GM10248 (cell line): ENCODE data around the gene LYRM2.

ENCODE experiments used
- CTCF ChIA-PET: fragments of 300-600 bp; sonication (Branson Sonifier 250); formaldehyde crosslinking; extraction: SDS; loops from one replicate; lab custom pipeline; 2021; ENCODE audit warnings: antibody characterized with exemption; lab: Yijun Ruan, JAX
- POLR2A ChIA-PET: fragments of 350-650 bp; sonication (Branson Sonifier 250); formaldehyde crosslinking; extraction: SDS; loops from one replicate; lab custom pipeline; 2020; ENCODE audit warnings: antibody characterized with exemption; lab: Yijun Ruan, JAX
- DNase-seq: peaks from one replicate; pipeline ENCODE4 v3.0.0; 2012; ENCODE audit errors: extremely low spot score
- TF ChIP-seq, protein P1 (sequence below): IDR thresholded peaks from 2 replicates; pipeline ENCODE4 v1.5.1; 2012; ENCODE audit warnings: mild to moderate bottlenecking, low read depth; ENCODE audit errors: extremely low read depth, missing control alignments, control extremely low read depth

LYRM2 gene

DNA sequence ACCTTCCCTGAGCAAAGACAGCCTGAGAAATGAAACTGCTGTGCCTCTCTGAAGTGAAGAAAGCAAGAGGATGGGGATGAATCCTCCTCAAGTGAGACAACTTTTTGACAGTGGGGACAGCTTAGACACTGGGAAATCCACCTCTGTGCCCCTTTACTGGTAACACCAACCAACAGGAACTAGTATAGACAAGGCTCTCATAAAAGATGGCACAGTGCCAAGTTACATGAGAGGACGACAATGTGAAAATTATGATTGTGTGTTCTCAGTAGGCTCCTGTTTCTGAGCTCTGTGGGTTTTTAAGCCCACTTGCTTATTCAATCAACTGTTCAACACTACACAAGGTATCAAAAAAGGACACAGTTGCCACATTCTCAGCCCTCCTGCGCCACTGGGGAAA is 41.6 kb upstream of the LYRM2 start:
- ChIA-PET CTCF (no interaction called here), POLR2A (no interaction called here)
- no peak for DNase-seq
- TF ChIP-seq, protein P1, sequence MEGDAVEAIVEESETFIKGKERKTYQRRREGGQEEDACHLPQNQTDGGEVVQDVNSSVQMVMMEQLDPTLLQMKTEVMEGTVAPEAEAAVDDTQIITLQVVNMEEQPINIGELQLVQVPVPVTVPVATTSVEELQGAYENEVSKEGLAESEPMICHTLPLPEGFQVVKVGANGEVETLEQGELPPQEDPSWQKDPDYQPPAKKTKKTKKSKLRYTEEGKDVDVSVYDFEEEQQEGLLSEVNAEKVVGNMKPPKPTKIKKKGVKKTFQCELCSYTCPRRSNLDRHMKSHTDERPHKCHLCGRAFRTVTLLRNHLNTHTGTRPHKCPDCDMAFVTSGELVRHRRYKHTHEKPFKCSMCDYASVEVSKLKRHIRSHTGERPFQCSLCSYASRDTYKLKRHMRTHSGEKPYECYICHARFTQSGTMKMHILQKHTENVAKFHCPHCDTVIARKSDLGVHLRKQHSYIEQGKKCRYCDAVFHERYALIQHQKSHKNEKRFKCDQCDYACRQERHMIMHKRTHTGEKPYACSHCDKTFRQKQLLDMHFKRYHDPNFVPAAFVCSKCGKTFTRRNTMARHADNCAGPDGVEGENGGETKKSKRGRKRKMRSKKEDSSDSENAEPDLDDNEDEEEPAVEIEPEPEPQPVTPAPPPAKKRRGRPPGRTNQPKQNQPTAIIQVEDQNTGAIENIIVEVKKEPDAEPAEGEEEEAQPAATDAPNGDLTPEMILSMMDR: no peak

DNA sequence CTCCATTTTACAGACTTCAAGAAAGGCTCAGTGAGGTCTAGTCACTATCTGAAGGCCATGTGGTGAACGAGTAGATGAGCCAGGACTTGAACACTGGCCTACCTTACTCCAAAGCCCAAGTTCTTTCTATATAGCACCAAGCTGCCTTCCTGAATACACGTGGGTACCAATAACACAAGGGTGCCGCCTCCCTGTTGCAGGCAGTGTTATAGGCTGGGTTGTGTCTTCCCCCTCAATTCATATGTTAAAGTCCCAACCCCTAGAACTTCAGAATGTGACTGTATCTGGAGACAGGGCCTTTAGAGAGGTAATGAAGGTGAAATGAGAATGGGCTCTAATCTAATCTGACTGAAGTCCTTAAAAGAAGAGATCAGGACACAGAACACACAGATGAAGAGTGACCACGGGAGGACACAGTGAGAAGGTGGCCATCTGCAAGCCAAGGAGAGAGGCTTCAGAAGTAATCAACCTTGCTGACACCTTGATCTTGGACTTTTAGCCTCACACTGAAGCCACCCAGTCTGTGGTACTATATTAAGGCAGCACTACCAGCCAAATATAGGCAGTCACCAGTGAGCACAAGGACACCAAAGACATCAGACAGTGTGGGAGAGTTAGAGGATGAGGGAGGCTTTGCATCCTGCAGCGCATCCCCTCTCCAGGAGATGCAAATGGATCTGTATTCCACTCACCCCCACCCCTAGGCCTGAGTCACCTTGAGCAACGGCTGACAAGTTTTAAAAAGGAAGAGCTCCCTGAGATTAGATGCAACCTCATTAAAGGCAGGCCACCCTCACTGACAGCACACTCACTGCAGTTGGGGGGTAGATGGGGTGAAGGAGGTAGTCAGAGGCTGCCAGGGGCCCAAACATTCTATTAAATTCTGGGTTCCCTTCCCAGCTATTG is 40.9 kb upstream of the LYRM2 start:
- CTCF ChIA-PET: no interaction called here
- no peak for DNase-seq
- POLR2A ChIA-PET: no interaction called here
- TF ChIP-seq, protein P1: no peak

DNA sequence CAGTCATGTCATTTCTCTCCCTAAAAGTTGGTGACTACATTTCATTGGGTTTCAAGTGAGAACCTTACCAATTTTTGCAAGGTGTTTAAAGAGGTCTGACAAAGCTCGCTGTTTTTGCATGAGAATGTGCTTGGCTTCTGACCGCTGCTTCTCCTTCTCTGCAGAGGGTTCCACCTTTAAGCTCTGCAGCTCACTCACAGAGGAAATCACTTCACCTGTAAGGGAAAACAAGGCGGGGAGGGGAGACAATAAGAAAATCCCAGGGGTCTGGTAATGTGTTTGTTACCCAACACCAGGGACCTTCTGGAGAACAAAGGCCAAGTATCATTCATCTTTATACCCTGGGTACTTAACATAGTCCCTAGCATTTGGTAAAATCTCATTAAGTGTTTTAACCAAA is 40.0 kb upstream of the LYRM2 start:
- POLR2A ChIA-PET: no interaction called here
- no peak for DNase-seq
- CTCF ChIA-PET: no interaction called here
- TF ChIP-seq, protein P1: no peak

DNA sequence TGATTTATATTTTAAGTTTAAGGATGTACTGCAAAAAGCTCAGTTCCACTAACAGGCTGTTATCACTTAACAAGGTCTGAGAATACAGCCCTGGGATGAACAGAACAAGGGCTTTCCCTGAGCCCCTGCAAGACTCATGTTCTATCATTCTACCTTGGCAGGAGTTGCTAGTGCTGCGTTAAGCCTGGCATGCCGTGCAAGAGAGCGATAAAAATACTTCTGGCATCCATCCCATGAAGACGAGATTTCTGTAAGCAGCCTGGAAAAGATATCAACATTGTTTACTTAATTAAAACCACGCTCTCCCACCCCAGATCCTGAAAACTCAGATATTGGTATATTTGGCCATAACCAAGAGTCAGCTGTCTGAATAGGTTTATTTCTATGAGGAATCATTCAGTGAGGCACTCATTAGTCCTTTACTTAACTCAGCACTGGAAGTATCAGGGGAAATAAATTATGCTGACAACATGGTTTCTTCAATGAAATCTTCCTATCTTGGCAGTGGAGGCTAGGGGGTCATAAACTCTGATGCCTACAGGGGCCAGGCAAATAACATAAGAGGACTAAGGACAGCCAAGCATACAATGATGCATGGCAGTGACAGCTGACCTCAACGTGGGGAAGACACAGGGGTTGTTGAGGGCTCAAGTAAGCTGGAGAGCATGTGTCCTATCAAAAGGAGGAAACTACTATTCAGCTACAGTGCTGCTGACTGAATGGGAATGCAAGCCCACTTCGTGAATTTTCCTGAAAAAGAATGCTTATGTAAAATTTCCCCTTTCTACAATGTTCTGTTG is 37.6 kb upstream of the LYRM2 start:
- CTCF ChIA-PET: interaction anchor here (1.2 to 1.8 kb wide), 2 partner anchors 14 to 91 kb away, joined by 3 to 4 read pairs; no protein-coding TSS in a partner anchor
- no peak for DNase-seq
- TF ChIP-seq, protein P1: no peak
- POLR2A ChIA-PET: no interaction called here

DNA sequence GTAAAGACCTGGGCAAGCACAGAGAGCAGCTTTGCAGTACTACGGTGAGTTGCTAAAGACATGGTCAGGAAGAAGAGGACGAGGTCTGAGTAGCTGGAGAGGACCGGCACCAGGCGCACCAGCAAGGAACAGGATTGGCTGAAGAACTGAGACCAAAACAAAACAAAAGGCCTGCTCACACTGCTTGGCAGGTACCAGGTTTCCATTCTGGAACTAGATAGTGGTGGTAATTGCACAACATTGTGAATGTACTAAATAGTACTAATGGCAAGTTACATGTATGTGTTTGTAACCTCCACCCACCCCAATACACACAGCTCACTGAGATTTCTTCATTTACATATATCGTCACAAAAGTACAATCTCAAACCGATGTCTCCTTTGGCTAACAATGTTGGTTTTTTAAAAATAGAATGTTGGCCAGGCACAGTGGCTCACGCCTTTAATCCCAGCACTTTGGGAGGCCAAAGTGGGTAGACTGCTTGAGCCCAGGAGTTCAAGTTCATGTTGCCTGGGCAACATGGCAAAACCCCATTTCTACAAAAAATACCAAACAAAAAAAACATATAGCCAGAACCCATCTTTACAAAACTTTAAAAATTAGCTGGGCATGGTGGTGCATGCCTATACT is 32.5 kb upstream of the LYRM2 start:
- no peak for DNase-seq
- CTCF ChIA-PET: no interaction called here
- TF ChIP-seq, protein P1: no peak
- POLR2A ChIA-PET: no interaction called here

DNA sequence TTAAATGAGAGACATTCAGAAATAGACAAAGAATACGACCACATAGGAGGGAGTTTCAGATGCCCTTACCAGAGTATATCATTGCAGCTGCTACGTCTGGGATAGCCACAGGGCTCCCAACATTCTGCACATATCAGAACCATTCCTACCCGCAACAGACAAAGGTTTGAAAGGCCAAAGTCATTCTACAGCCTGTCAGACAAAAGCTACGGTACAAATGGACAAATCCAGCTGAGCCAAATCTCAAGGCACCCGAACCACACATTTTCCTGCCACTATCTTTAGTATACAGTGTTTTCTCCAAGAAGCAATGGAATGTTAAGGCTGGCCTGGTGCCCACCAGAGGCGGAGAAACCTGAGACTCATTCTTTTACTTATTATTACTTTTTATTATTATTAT is 30.5 kb upstream of the LYRM2 start:
- ChIA-PET CTCF (interaction anchor here (1.4 to 1.7 kb wide), 2 partner anchors 8 to 13 kb away, joined by 3 to 6 read pairs; no protein-coding TSS in a partner anchor), POLR2A (no interaction called here)
- TF ChIP-seq, protein P1: no peak
- DNase-seq: no peak
